Hepatocyte (in vitro differentiated cells): ENCODE results near the gene ADCK2.

Source experiments
- CTCF ChIP-seq: fragments of 200-600 bp; sonication (generic); IDR thresholded peaks from 2 replicates; pipeline ENCODE4 v1.5.1; 2016; ENCODE audit warnings: antibody characterized with exemption, mild to moderate bottlenecking; ENCODE audit not compliant: poor library complexity
- EZH2 ChIP-seq: fragments of 200-600 bp; sonication (generic); IDR thresholded peaks from 2 replicates; pipeline ENCODE4 v1.6.1; 2016; ENCODE audit warnings: antibody characterized with exemption, mild to moderate bottlenecking, borderline replicate concordance
- EZH2phosphoT487 ChIP-seq: fragments of 200-600 bp; sonication (generic); IDR thresholded peaks from one replicate; pipeline ENCODE4 v1.6.1; 2018; ENCODE audit warnings: antibody characterized with exemption, mild to moderate bottlenecking, low read depth, moderate library complexity; ENCODE audit not compliant: unreplicated experiment, severe bottlenecking

- TF ChIP-seq CTCF (no peak), EZH2 (no peak), EZH2phosphoT487 (no peak)
Observed at GRCh38 chr7:140681766-140682165, 9.0 kb downstream of the ADCK2 start.
